A673 (cell line): ENCODE data around the gene AZIN2. TPM values are rescaled to one million over a fixed set of nuclear protein-coding genes. Genes with fewer than 3 reads are reported as not detected.

ENCODE experiments used
- BruUV-seq: library from RNA; stranded (reverse); fragments of 400-500 nt; replicated peaks from 2 replicates; lab custom pipeline; 2021; lab: Mats Ljungman, UMichigan
- CTCF ChIA-PET: fragments of 300-600 bp; sonication (Branson Sonifier 250); formaldehyde crosslinking; loops from one replicate; lab custom pipeline; 2022; ENCODE audit warnings: antibody characterized with exemption; lab: Charles Lee
- POLR2A ChIA-PET: fragments of 300-600 bp; sonication (Branson Sonifier 250); formaldehyde crosslinking; loops from one replicate; lab custom pipeline; 2022; ENCODE audit warnings: antibody characterized with exemption; ENCODE audit not compliant: low non-redundant PET; lab: Charles Lee
- DNase-seq: peaks from one replicate; pipeline ENCODE4 v3.0.0-alpha.2; 2015; ENCODE audit warnings: low spot score
- H3K27ac ChIP-seq: fragments of 200-600 bp; sonication (generic); 2 replicates; pipeline ENCODE4 v1.5.1; 2016; ENCODE audit warnings: mixed run types, low read depth, mild to moderate bottlenecking, mixed read lengths, antibody characterized with exemption, low read length; ENCODE audit not compliant: poor library complexity, severe bottlenecking
- H3K27me3 ChIP-seq: fragments of 200-600 bp; sonication (generic); replicated peaks from 2 replicates; pipeline ENCODE4 v1.6.1; 2017; ENCODE audit warnings: mixed run types, low read depth, mild to moderate bottlenecking, mixed read lengths, antibody characterized with exemption, low read length; ENCODE audit not compliant: insufficient read depth, poor library complexity
- H3K36me3 ChIP-seq: fragments of 200-600 bp; sonication (generic); 2 replicates; pipeline ENCODE4 v1.6.1; 2016; ENCODE audit warnings: mixed run types, mild to moderate bottlenecking, mixed read lengths, antibody characterized with exemption, low read length; ENCODE audit not compliant: insufficient read depth, poor library complexity, severe bottlenecking
- H3K4me1 ChIP-seq: fragments of 200-600 bp; sonication (generic); 2 replicates; pipeline ENCODE4 v1.6.1; 2017; ENCODE audit warnings: mixed run types, mild to moderate bottlenecking, mixed read lengths, antibody characterized with exemption, low read length; ENCODE audit not compliant: insufficient read depth, poor library complexity, severe bottlenecking
- H3K4me3 ChIP-seq: fragments of 200-600 bp; sonication (generic); 2 replicates; pipeline ENCODE4 v1.5.1; 2016; ENCODE audit warnings: low read depth, mixed run types, mild to moderate bottlenecking, mixed read lengths, low read length; ENCODE audit not compliant: poor library complexity, severe bottlenecking
- H3K9me3 ChIP-seq: fragments of 200-600 bp; sonication (generic); 2 replicates; pipeline ENCODE4 v1.6.1; 2016; ENCODE audit warnings: mixed run types, low read depth, mild to moderate bottlenecking, mixed read lengths, antibody characterized with exemption, low read length; ENCODE audit not compliant: poor library complexity, severe bottlenecking
- EZH2 ChIP-seq: fragments of 200-600 bp; sonication (generic); IDR thresholded peaks from 2 replicates; pipeline ENCODE4 v1.6.1; 2017; ENCODE audit warnings: borderline replicate concordance, low read depth, mild to moderate bottlenecking, mixed read lengths, antibody characterized with exemption, low read length; ENCODE audit not compliant: poor library complexity, severe bottlenecking
- intact Hi-C: fragments of 100-400 bp; cut with micrococcal nuclease; formaldehyde crosslinking; loops from one replicate; pipeline ENCODE4 v1.10.0; 2022; ENCODE audit not compliant: unreplicated experiment
- total RNA-seq: library from RNA; stranded (reverse); gene quantifications from 2 replicates; pipeline ENCODE4 v1.2.3, GENCODE V29; 2021
- TF ChIP-seq, protein P1 (sequence below): fragments of 300-800, 200-600 bp; sonication (generic); conservative IDR thresholded peaks from 2 replicates; pipeline ENCODE4 v1.5.1; 2017; ENCODE audit warnings: low read depth, mild to moderate bottlenecking, antibody characterized with exemption, low read length, moderate library complexity, mixed read lengths

AZIN2 gene
- total RNA-seq, 1 experiment from 2014 or later: 4.6 TPM

GRCh38 chr1:33041026-33041425 is 39.9 kb upstream of the AZIN2 start:
- POLR2A ChIA-PET: no interaction called here
- Histone ChIP-seq H3K9me3 (no peaks in the 10 kb centered on the region), H3K27me3 (no peaks in the 10 kb centered on the region), H3K36me3 (no peaks in the 10 kb centered on the region), H3K4me3 (no peak overlapping the region), H3K4me1 (no peaks in the 10 kb centered on the region), H3K27ac (no peak overlapping the region)
- CTCF ChIA-PET: no interaction called here
- BruUV-seq: no TSS peak
- DNase-seq: no peak
- intact Hi-C loops: no loop called here
- TF ChIP-seq EZH2: no peak
- TF ChIP-seq, protein P1, sequence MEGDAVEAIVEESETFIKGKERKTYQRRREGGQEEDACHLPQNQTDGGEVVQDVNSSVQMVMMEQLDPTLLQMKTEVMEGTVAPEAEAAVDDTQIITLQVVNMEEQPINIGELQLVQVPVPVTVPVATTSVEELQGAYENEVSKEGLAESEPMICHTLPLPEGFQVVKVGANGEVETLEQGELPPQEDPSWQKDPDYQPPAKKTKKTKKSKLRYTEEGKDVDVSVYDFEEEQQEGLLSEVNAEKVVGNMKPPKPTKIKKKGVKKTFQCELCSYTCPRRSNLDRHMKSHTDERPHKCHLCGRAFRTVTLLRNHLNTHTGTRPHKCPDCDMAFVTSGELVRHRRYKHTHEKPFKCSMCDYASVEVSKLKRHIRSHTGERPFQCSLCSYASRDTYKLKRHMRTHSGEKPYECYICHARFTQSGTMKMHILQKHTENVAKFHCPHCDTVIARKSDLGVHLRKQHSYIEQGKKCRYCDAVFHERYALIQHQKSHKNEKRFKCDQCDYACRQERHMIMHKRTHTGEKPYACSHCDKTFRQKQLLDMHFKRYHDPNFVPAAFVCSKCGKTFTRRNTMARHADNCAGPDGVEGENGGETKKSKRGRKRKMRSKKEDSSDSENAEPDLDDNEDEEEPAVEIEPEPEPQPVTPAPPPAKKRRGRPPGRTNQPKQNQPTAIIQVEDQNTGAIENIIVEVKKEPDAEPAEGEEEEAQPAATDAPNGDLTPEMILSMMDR: no peak

DNA sequence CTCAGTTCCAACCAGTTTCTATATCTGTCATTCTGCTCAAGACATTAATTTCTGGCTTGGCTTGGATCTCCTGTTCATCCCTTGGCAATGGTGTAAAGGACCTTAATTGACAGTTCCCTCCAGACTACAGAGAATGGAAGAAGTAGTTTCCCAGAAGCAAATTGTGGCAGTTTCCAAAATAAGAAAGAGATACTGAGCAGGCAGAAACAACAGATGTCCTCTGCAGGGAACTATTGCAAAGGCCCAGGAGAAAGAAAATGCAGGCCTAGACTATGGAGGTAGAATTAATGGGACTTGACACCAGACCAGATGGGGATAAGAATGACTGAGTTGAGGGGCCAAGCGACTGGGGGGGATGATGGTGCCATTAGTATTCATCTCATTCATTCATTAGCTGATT is 38.1 kb upstream of the AZIN2 start:
- TF ChIP-seq, protein P1: no peak
- no peak for TF ChIP-seq EZH2
- ChIA-PET POLR2A (no interaction called here), CTCF (no interaction called here)
- intact Hi-C loops: no loop called here
- BruUV-seq: no TSS peak
- DNase-seq: no peak
- Histone ChIP-seq H3K27me3 (no peaks in the 10 kb centered on the region), H3K27ac (no peak overlapping the region), H3K4me1 (no peaks in the 10 kb centered on the region), H3K36me3 (no peaks in the 10 kb centered on the region), H3K4me3 (no peak overlapping the region), H3K9me3 (no peaks in the 10 kb centered on the region)

DNA sequence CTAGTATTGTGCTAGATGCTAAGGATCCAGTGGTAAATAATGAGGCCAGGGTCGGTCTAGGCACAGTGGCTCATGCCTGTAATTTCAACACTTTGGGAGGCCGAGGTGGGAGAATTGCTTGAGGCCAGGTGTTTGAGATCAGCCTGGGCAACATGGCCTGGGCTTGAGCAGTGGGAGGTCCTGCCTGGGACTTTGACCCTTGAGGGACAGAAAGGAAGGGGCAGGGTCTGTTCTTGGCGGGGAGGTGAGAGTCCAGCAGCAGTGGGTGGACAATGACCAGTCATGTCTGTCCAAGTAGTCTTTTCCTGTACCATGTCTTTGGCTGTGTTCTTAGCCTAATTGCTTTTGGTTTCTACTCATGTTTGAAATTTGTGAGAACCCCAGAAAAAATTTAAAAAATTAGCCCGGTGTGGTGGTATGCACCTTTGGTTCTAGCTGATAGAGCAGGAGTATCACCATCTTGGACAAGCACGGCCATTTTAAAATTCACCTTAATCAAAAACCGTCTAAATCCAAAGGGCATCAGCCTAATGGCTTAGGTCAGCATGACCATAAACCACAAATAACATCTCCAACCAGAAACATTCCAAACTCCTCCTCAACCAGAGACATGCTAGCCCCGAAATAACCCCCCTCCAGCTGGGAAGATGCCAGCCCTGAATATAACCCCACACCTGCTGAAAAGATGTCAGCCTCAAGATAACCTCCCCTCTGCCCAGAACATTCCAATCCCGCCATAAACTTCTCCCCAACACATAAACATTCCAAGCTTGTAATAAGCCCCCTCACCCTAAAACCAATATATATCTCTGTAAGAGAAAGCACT is 37.5 kb upstream of the AZIN2 start:
- TF ChIP-seq EZH2: no peak
- TF ChIP-seq, protein P1: no peak
- Histone ChIP-seq H3K27ac (no peak overlapping the region), H3K9me3 (no peaks in the 10 kb centered on the region), H3K36me3 (no peaks in the 10 kb centered on the region), H3K27me3 (no peaks in the 10 kb centered on the region), H3K4me1 (no peaks in the 10 kb centered on the region), H3K4me3 (no peak overlapping the region)
- no peak for DNase-seq
- ChIA-PET POLR2A (no interaction called here), CTCF (no interaction called here)
- intact Hi-C loops: no loop called here
- no TSS peak for BruUV-seq
